HG02588 (cell line): ENCODE results near the gene NT5C2.

Experiments
- ATAC-seq: cut with Tn5 transposase; IDR thresholded peaks from one replicate; pipeline ENCODE4 v1.9.1; 2021; ENCODE audit warnings: mild to moderate bottlenecking, moderate library complexity; ENCODE audit not compliant: unreplicated experiment

Gene NT5C2

DNA sequence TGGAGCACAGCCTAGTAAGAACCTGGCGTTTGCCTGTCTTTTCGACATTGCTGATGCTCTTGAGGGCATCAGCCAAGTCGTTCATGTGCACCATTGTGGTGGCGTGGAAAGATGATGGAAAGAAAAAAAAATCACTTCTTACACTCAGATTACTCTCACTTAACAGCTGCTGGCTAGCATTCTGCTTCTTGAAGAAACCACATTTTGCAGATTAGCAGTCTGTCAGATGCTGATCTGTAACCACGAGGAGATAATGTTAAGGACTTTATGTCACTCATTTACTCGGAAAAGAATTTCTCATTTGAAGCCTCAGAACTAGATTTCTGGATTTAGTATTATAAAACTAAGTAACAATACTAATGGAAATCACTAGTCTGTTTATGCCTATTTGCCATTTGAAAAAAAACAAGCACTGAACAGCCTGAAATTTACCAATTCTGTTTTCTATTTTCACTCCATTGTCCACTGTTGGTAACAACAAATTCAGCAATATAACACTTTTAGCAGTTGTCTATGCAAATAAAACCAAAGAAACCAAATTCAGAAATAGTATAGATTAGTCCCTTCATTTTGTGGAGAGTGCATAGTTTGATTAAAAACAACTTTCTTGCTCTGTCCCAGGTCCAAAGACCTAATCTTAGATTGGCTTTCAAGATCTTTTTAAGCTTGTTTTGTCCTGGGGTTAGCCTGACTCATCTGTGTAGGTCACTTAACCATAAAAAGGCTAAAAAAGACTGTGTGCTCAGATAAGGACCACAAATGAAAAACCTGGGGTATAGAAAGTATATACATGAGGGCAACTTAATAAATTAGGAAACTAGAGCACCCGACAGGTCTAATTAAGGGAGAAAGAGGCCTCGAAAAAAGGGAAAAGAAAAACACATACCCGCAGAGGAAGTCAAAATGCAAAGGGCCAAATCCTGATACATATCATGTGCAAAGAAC lies 67.5 kb downstream of the NT5C2 start:
- peak; percentile 84 for ATAC-seq

DNA sequence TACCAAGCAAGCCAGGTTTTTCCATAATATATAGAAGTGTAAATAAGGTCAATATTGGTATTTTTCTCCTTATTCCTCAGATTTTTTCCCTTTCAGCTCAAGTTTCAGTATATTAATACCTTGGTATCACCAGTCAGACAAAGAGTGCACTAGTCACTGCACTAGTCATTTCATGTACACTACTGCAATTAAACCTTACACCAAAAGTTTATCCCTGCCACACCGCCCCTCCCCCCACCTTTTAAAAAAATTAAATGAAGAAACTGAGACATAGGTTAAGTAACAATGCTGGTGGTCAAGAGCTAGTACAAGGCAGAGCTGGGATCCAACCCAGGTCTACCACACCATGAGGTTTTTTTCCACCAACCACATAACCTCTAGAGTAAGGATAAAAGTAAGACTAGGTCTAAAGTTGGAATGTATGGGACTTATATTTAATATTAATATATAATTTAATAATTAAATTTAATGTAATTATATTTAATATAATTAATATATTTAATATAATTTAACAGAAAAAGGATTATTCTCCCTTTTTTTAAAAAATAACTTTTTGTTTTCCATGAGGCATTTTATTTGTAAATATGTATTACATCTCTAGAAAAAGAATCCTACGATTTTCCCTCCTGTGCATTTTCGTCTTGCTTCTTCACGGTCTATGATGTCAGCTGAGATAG lies 68.5 kb downstream of the NT5C2 start:
- ATAC-seq, result no peak

DNA sequence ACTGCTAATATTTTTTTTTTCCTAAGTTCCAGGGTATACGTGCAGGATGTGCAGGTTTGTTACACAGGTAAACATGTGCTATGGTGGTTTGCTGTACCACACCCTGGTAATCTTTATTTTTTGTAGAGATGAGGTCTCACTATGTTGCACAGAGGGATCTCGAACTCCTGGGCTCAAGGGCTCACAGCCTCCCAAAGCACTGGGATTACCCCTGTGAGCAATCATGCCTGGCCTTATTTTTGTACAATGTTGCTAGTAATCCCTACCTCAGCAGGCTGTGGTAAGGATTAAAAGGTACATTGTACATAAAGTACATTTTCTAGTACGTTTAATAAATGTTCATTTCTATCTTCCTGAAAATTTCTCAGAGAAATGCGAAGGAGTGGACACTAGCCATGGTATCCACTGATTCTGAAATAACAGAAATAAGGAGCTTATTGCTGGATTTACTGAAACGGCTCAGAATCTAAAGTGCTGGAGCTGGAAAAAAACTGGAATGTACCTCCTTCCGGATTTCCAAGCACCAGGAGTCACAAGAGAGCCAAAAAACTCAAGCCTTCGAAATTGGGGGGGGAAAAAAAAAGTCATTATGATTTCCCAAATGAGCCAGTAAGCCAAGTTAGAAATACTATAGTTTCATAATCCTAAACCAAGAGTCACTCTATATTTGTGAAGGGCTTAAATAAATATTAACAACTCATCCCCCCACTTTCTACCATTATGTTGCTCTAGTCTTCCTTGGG lies 69.6 kb downstream of the NT5C2 start:
- no peak for ATAC-seq

DNA sequence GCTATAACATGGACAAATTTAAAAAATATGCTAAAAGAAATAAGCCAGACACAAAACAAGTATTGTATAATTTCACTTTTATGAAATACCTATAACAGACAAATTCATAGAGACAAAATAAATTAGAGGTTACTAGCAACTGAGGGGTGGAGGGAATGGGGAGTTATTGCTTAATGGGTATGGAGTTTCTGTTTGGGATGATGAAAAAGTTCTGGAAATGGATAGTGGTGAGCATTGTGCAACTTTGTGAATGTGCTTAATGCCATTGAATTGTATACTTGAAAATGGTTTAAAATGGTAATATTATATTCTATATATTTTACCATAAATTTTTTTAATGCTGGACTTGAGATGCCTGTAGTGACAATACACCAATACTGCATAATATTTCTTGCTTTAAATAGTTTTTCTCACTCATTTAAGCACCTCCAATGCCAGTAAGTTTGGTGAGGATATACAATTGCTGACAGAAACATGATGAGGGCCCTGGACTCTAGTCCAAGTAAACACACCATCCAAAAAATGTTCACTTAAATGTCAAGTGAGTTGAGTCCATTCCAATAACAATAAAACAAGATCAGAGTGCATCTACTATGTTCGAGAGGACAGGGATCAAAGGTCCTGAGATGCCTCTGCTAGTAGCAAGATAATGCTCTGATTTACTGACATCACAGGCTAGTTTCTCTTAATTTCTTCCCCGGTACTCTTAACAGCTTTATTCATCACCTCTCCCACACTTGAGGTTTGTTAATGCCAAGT lies 71.9 kb downstream of the NT5C2 start:
- ATAC-seq, result no peak

DNA sequence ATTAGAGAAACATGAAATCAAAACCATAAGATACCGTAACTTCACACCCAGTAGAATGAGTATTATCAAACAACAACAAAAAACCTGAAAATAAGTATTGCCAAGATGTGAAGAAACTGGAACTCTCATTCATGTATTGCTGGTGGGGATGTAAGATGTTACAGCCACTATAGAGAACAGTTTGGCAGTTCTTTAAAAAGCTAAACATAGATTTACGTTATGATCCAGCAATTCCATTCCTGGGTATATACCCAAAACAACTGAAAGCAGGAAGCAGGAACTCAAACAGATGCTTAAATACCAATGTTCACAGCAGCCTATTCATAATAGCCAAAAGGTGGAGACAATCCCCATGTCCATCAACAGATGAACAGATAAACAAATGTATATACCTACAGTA lies 72.5 kb downstream of the NT5C2 start:
- no peak for ATAC-seq

DNA sequence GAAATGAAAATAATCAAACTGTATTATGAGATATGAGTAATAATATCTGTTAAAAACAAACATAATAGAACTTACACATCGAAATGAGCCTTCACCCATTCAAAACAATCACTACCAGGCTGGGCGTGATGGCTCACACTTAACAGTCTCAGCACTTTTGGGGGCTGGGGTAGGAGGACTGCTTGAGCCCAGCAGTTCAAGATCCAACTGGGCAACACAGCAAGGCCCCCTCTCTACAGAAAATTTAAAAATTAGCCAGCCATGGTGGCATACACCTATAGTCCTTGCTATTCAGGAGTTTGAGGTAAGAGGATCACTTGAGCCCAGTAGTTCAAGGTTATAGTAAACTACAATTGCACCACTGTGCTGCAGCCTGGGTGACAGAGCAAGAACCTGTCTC lies 75.8 kb downstream of the NT5C2 start:
- no peak for ATAC-seq

DNA sequence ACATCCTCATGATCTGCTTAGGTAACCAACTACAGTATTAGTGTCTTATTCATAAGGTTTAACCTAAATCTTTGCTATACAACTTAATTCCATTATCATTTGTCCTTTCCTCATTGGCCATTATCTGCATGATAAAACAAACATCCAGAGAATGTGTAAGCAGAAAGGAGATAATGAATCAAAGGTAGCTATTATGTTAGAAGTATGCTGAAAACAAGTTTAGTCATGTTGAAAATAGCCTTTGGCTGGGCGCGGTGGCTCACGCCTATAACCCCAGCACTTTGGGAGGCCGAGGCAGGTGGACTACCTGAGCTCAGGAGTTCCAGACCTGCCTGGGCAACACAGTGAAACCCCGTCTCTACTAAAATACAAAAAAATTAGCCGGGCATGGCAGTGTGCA lies 78.2 kb downstream of the NT5C2 start:
- no peak for ATAC-seq

DNA sequence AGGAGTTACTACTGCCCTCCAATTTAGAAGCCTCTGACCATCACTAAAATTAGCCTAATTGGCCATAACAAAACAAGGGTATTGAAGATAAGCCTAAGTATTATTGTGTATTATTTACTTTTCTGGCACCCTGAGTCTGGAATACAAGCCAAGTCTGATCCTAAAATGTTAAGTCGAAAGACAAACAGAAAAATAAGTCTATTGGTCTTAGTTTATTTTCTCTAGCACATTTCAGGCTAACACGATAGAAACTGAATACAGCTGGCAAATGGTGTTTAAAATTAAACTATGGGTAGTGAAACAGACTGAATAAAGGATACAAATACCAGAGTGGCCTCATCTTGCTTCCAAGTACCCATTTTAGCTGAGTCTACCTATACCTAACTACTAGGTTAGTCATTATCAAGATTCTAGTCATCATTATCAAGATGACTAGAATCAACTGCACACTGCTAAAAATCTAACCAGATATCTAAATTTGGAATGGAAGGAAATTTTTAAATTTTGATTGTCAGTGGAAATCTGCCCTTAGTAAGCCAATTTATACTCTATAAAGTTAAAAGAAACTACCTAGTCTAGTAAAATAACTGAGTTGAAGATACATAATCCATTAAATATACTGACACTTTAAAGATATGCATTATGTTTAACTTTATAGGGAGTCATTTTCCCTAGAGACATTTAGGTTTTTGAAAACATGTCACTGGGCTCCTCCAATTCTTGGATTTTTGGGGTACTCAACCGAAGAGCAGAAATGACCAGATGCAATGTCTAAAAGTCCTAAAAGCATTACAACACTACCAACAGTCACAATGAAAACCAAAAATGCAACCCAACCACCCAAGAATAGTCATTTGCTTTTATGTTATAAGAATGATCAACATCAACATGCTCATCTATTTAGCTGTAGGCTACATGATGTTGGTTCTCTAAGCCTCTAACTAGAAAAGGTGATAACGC lies 80.9 kb downstream of the NT5C2 start:
- peak; percentile 71 for ATAC-seq

DNA sequence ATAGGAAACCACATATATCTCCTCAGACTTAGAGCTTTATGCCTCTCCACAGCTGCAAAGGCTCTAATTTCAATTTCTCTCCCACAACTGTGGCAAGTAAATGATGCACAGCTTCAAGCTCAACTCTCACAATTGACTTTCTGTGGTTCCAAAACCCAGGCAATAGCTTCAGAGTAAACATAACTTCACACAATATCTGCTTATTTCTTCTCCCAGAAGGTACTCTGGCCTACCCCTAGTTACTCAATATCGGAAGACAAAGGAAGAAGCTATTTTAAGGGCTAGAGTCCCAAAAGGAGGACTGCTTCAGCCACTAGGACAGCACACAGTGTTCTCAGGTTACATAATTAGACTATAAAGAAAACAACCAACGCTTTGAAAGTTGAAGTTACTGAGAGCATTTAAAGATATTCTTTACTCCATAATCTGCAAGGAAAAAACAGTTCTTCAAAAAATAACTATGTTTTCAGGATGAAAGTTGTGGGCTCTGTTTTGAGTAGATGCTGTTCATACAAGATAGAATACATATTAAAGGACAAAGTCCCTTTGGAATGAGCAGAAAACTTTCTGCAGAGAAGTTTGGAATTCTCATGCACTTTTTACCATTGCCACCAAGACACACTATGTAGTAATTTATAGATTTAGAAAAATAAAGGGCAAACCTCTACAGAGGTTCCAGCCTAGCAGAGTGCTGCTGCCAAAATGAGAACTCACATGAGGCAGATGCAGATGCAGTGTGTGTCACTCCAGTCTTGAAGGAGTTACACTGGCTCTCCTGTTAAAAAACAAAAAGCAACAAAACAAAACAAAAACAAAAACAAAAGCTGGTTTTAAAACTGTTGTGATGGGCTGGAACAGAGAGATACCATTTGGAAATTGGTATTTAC lies 81.8 kb downstream of the NT5C2 start:
- ATAC-seq, result peak; percentile 67

DNA sequence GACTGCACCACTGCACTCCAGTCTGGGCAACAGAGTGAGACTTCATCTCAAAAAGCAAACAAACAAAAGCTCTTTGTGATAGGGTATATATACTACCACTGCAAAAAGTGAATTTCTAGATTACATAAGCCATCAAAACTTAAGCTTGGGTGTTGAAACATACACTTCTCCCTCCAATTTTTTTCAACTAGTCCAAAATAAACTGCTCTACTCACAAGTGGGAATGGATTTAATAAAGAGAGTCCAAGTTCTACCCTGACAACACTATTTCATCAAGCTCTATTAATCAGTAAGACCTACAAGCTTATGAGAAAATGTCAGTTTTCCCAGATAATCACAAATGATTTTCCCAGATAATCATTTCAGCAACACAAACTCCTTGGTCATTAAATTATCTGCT lies 82.7 kb downstream of the NT5C2 start:
- no peak for ATAC-seq

DNA sequence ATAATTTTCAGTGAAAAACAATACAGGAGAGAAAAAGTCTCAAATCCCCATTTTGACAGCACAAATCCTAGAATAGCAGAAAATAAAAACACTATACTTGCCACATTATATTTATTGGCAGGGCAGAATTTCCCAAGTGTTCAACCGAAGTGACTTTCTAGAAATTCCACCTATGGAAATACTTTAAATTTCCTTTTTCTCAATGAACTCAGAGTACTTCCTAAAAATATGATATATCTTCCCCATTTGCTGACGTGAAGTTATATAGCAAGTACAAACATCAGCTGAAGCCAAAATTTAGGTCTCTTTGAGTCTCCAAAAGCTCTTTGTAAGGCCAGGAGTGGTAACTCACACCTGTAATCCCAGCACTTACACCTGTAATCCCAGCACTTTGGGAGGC lies 83.3 kb downstream of the NT5C2 start:
- no peak for ATAC-seq

DNA sequence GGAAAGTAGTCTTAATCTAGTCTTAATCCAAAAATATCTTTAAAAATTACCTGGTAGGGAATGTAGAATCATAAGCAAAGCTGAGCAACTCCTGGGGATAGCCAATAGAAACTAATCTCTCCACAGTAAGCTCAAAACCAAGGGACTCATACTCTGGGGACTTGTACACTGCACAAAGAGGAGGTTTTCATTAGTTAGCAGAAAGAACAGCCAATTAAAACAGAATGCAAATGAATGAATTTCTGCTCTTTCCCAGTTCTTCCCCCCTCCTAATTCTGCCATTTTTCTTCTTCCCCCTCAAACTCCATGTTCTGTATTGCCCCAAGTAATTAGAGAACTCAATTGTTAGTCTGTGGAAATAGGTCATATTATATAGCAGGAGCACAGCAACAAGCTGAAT lies 86.5 kb downstream of the NT5C2 start:
- ATAC-seq, result no peak

DNA sequence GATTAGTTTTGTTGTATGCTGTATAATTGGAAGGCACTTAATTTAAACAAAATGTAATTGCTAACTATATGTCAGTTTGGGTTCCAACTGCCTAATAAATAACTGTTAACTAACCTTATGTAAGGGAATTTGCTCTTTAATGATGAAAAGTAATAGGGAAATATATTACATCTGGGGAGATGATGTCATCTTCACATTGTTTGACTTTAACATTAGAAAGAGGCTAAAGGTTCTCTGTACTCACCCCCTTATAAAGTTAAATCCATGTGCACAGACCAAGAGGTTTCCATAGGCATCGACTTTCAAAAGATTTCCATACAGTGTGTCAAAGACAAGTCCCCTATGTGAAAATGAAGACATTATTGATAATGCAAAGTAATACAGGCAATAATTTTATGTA lies 87.6 kb downstream of the NT5C2 start:
- ATAC-seq, result no peak

DNA sequence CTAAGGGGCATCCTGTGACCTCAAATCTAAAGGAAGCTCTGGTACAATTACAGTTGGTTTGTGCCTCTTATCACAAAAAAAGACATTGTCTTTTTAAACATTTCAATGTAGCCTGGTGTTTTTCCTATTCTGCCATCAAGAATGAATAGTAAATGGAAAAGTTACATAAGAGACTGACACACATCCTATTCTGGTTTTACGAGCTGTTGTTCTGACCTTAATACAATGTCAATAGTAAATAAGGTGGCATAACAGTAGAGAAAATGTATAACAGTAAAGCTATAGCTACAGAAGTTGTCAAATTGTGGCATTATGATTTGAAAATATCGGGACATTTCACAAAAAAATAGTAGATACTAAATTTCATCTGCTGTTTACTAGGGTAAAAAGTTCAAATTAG lies 88.4 kb downstream of the NT5C2 start:
- no peak for ATAC-seq

DNA sequence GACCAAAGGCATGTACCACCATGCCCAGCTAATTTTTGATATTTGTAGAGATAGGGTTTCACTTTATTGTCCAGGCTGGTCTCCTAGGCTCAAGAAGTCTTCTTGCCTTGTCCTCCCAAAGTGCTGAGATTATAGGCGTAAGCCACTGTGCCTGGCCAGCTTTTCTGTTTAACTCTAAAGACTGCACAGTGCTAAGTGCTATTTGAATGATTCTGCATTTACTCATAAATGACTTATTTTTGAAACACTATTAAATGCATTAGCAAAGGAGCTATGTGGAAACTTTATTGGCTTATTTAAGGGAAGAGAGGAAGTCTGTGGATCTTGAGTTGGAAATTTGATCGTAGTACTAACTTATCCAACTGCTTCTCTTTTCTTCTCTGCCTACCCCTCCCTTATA lies 89.1 kb downstream of the NT5C2 start:
- ATAC-seq, result no peak

DNA sequence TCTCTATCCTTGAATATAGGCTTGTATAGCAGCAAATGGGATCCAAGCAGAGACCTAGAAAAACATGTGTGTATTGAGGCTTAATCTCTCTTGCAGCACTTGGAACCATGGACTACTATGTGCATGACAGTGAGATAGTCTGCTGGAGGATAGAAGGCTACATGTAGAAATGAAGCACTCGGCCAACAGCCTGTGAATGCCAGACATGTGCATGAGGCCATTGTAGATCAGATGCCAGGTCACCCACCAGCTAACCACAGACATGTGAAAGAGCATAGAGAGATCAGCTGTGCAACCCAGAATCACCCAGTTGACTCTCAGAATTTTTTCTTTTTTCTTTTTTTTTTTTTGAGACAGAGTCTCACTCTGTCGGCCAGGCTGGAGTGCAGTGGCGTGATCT lies 90.9 kb downstream of the NT5C2 start:
- ATAC-seq, result no peak

DNA sequence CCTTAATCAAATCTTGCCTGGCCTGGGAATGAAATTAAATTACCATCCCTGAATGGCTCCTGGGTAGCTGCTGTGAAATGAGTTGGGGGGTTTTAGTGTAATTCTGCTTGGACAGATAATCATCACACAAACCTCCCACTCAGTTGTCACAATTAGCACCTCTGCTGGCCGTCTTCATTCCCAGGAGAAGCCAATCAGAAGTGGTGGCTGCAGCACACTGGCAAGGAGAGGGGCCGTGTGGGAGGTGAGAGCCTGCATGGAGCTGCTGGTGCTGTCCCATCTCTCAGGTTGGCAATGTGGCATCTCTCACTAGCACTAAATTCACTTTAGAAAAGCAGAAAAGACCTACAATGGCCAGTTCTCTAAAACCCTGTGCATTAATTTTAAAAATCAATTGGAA lies 92.5 kb downstream of the NT5C2 start:
- no peak for ATAC-seq

DNA sequence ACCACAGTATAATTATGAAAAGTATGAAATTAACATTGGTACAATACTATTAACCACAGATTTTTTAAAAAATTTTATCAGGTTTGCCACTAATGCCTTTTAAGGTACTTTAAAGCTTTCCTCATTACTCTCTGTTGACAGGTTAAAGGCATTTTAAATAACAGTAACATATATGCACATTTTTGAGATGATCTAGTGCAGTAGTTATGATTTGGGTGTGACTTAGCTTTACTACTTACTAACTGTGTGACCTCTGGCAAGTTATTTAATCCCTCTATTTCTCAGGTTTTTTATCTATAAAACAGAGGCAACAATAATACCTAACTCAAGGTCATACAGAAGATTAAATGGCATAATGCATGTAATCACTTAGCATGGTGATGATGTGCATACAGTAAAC lies 94.8 kb downstream of the NT5C2 start:
- ATAC-seq, result no peak

DNA sequence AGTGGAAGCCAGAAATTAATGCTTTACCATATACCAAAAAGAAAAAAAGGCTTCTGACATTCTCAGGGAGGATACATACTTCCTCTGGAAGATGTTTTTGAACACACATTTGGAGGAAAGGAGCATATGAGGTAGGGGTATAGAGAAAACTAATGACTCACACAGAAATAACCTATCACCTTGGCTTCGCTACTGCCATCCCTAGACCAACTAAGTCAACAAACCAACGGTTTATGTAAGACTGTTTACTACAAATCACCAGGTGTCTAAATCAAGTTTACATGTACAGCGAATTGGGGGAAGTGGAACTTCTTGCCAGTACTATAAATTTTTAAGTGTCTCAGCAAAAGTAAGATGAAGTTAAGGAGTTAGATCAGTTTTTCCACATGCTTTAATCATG lies 96.9 kb downstream of the NT5C2 start:
- ATAC-seq, result no peak
